GM12801 (cell line): ENCODE results near the gene C19orf47.

Experiments used
- CTCF ChIP-seq: IDR thresholded peaks from one replicate; pipeline ENCODE4 v1.5.1; 2011; ENCODE audit warnings: control low read depth; ENCODE audit not compliant: insufficient read length; ENCODE audit errors: extremely low read depth

C19orf47 gene

GRCh38 chr19:40274585-40275544 is 73.3 kb downstream of the C19orf47 start:
- no peak for TF ChIP-seq CTCF

- no peak for TF ChIP-seq CTCF
Measured at GRCh38 chr19:40273469-40274360, 74.5 kb downstream of the C19orf47 start.

- TF ChIP-seq CTCF: no peak
Measured at GRCh38 chr19:40272261-40272660, 75.9 kb downstream of the C19orf47 start.

GRCh38 chr19:40271706-40272105 is 76.5 kb downstream of the C19orf47 start:
- TF ChIP-seq CTCF: no peak

- TF ChIP-seq CTCF: no peak
Measured at GRCh38 chr19:40270362-40271089, 77.7 kb downstream of the C19orf47 start.
